K562 (cell line): ENCODE measurements around the gene SYT15. TPM values are rescaled to one million over a fixed set of nuclear protein-coding genes. Genes with fewer than 3 reads are reported as not detected.

Experiments used
- ATAC-seq: fragments of 200-7000 bp; cut with Tn5 transposase; 3 replicates; pipeline ENCODE4 v1.9.1; 2020; ENCODE audit warnings: moderate library complexity
- BruUV-seq: library from RNA; stranded (reverse); fragments of 400-500 nt; replicated peaks from 2 replicates; lab custom pipeline; 2021; lab: Mats Ljungman, UMichigan
- CTCF ChIA-PET: fragments of 300-600 bp; formaldehyde crosslinking; extraction: SDS; loops from one replicate; lab custom pipeline; 2021; ENCODE audit warnings: low intra/inter-chr PET ratio; lab: Yijun Ruan, JAX
- POLR2A ChIA-PET: fragments of 300-600, 350-650 bp; sonication (Branson Sonifier 250); formaldehyde crosslinking; extraction: SDS; loops from one replicate; lab custom pipeline; 2021; ENCODE audit warnings: antibody characterized with exemption, inconsistent platforms; lab: Yijun Ruan, JAX
- DNase-seq, 4 experiments: peaks; one replicate each; pipeline versions ENCODE4 v3.0.0 to v3.0.0-alpha.2; 2011 to 2018; ENCODE audit warnings: low spot score in 3 of 4, mixed read lengths in 3 of 4; ENCODE audit errors: extremely low read depth in 1 of 4
- FAIRE-seq: peaks from 2 replicates; lab custom pipeline; 2011; peaks lifted over from hg19 to GRCh38; lab: Jason Lieb, UNC
- H2AFZ ChIP-seq: 2 replicates; pipeline ENCODE4 v1.6.0; 2011; ENCODE audit warnings: low read depth, low read length, control low read depth, inconsistent platforms
- H3K27ac ChIP-seq: fragments of 200-600 bp; 3 replicates; pipeline ENCODE4 v1.8.0; 2011; ENCODE audit warnings: low read depth, mild to moderate bottlenecking, control low read depth, inconsistent platforms, low read length, moderate library complexity, mixed read lengths; ENCODE audit errors: extremely low read depth
- H3K27me3 ChIP-seq, 2 experiments: fragments of 300-600 bp in 1 of 2; 2 replicates in 1 of 2; 3 replicates in 1 of 2; pipeline versions ENCODE4 v1.6.0 to v1.8.0; 2011; ENCODE audit warnings: inconsistent platforms in 2 of 2, low read length in 2 of 2, mild to moderate bottlenecking in 1 of 2, mixed read lengths in 1 of 2, moderate library complexity in 1 of 2; ENCODE audit not compliant: control insufficient read depth in 2 of 2, insufficient read depth in 2 of 2
- H3K36me3 ChIP-seq: fragments of 300-600 bp; 3 replicates; pipeline ENCODE4 v1.8.0; 2011; ENCODE audit warnings: mild to moderate bottlenecking, low read length, inconsistent platforms; ENCODE audit not compliant: control insufficient read depth, insufficient read depth
- H3K4me1 ChIP-seq, 2 experiments: fragments of 200-600 bp in 1 of 2; replicated peaks in 1 of 2; 2 replicates in 1 of 2; 3 replicates in 1 of 2; pipeline versions ENCODE4 v1.5.1 to v1.8.0; 2011; ENCODE audit warnings: inconsistent platforms in 2 of 2, low read length in 2 of 2, mild to moderate bottlenecking in 1 of 2, mixed read lengths in 1 of 2, moderate library complexity in 1 of 2; ENCODE audit not compliant: control insufficient read depth in 2 of 2, insufficient read depth in 2 of 2
- H3K4me2 ChIP-seq: 2 replicates; pipeline ENCODE4 v1.6.1; 2011; ENCODE audit warnings: low read length, control low read depth, inconsistent platforms, mixed read lengths; ENCODE audit not compliant: insufficient read depth
- H3K4me3 ChIP-seq: fragments of 200-600 bp; sonication (generic), shearing (Covaris generic); 2 replicates; pipeline ENCODE4 v1.5.1; 2016; ENCODE audit warnings: control low read depth, inconsistent platforms
- H3K79me2 ChIP-seq: fragments of 200-600 bp; 3 replicates; pipeline ENCODE4 v1.8.0; 2011; ENCODE audit warnings: low read length, inconsistent platforms; ENCODE audit not compliant: control insufficient read depth, insufficient read depth
- H3K9ac ChIP-seq, 2 experiments: 2 replicates each; pipeline versions ENCODE4 v1.6.0 to v1.6.1; 2011; ENCODE audit warnings: low read depth in 2 of 2, low read length in 2 of 2, control low read depth in 1 of 2, inconsistent platforms in 1 of 2, mild to moderate bottlenecking in 1 of 2, mixed read lengths in 1 of 2; ENCODE audit not compliant: insufficient read depth in 1 of 2
- H3K9me1 ChIP-seq: one replicate; pipeline ENCODE4 v1.6.0; 2011; ENCODE audit warnings: inconsistent platforms, mild to moderate bottlenecking, low read length, moderate library complexity; ENCODE audit not compliant: control insufficient read depth, insufficient read depth
- H3K9me3 ChIP-seq: replicated peaks from 2 replicates; pipeline ENCODE4 v1.5.1; 2011; ENCODE audit warnings: low read depth, low read length, inconsistent platforms; ENCODE audit not compliant: control insufficient read depth, insufficient read depth
- H4K20me1 ChIP-seq: replicated peaks from 2 replicates; pipeline ENCODE4 v1.6.1; 2011; ENCODE audit warnings: low read length, inconsistent platforms, mixed read lengths; ENCODE audit not compliant: control insufficient read depth, insufficient read depth
- BACH1 ChIP-seq: fragments of 200-800 bp; sonication (Bioruptor generic); IDR thresholded peaks from 2 replicates; pipeline ENCODE4 v1.6.1; 2016; ENCODE audit warnings: missing genetic modification characterization, missing compliant biosample characterization
- CBFB ChIP-seq: sonication (generic); formaldehyde crosslinking; IDR thresholded peaks from 2 replicates; pipeline ENCODE4 v1.4.0; 2020; ENCODE audit warnings: mild to moderate bottlenecking, missing genetic modification reagents
- CEBPG ChIP-seq, 3 experiments: fragments of 200-800 bp in 1 of 3; sonication (Bioruptor generic) in 1 of 3; sonication (generic) in 1 of 3; formaldehyde crosslinking in 1 of 3; IDR thresholded peaks in 2 of 3; conservative IDR thresholded peaks in 1 of 3; 2 replicates each; pipeline versions ENCODE4 v1.6.1 to v1.8.0; 2016 to 2022; ENCODE audit warnings: missing compliant biosample characterization in 2 of 3, missing genetic modification characterization in 2 of 3, mild to moderate bottlenecking in 1 of 3, missing genetic modification reagents in 1 of 3
- FOS ChIP-seq: IDR thresholded peaks from 3 replicates; pipeline ENCODE4 v1.6.1; 2011; ENCODE audit not compliant: insufficient read length; ENCODE audit errors: extremely low read depth
- FOXP4 ChIP-seq: sonication (generic); formaldehyde crosslinking; IDR thresholded peaks from 2 replicates; pipeline ENCODE4 v1.8.0; 2022; ENCODE audit warnings: mild to moderate bottlenecking, missing genetic modification reagents, borderline replicate concordance
- JUND ChIP-seq, 2 experiments: IDR thresholded peaks; 2 replicates in 1 of 2; 3 replicates in 1 of 2; pipeline ENCODE4 v1.6.1; 2011; ENCODE audit warnings: borderline replicate concordance in 2 of 2, low read depth in 2 of 2, low read length in 2 of 2, improper control_type of control experiment in 1 of 2, missing biosample characterization in 1 of 2, missing genetic modification characterization in 1 of 2, missing genetic modification reagents in 1 of 2
- MAFF ChIP-seq: IDR thresholded peaks from 2 replicates; pipeline ENCODE4 v1.6.1; 2012; ENCODE audit warnings: low read length, improper control_type of control experiment
- MBD2 ChIP-seq: sonication (generic); IDR thresholded peaks from 2 replicates; pipeline ENCODE4 v1.6.1; 2016; ENCODE audit warnings: low read depth, borderline replicate concordance
- MYC ChIP-seq, 2 experiments: fragments of 250-450 bp in 1 of 2; sonication (Bioruptor Pico) in 1 of 2; IDR thresholded peaks; 2 replicates each; pipeline versions ENCODE4 v1.5.1 to v1.6.1; 2012 to 2021; ENCODE audit warnings: low read depth in 2 of 2, borderline replicate concordance in 1 of 2, improper control_type of control experiment in 1 of 2, low read length in 1 of 2, mild to moderate bottlenecking in 1 of 2, moderate library complexity in 1 of 2
- RAD21 ChIP-seq, 2 experiments: fragments of 250-450 bp in 1 of 2; fragments of 450-650 bp in 1 of 2; sonication (Bioruptor Pico) in 1 of 2; formaldehyde crosslinking in 1 of 2; IDR thresholded peaks in 1 of 2; conservative IDR thresholded peaks in 1 of 2; 2 replicates each; pipeline versions ENCODE4 v1.4.0 to v1.8.0; 2020 to 2022; ENCODE audit warnings: mild to moderate bottlenecking in 2 of 2, moderate library complexity in 1 of 2
- STAT6 ChIP-seq: sonication (generic); formaldehyde crosslinking; IDR thresholded peaks from 2 replicates; pipeline ENCODE4 v1.8.1; 2023; ENCODE audit warnings: mild to moderate bottlenecking, missing genetic modification reagents
- TAF15 ChIP-seq: fragments of 200-400 bp; formaldehyde crosslinking; IDR thresholded peaks from 2 replicates; pipeline ENCODE4 v1.6.1; 2017; ENCODE audit warnings: mild to moderate bottlenecking, low read depth, low read length, moderate library complexity
- XRCC3 ChIP-seq: fragments of 450-650 bp; IDR thresholded peaks from 2 replicates; pipeline ENCODE4 v1.6.1; 2017; ENCODE audit warnings: mild to moderate bottlenecking, moderate library complexity
- WGBS: fragments of 100-300 bp; shearing (Covaris generic); methylation state at CpG from one replicate; pipeline ENCODE4 v1.1.6; 2016; ENCODE audit warnings: low coverage, mixed read lengths; ENCODE audit not compliant: insufficient coverage; ENCODE audit errors: missing lambda C conversion rate; 5-methylcytosine and 5-hydroxymethylcytosine counted together
- in situ Hi-C: fragments of 300-500 bp; cut with MboI; formaldehyde crosslinking; loops from 4 replicates; pipeline ENCODE4 v1.15.0; 2018; ENCODE audit warnings: inconsistent platforms, mixed read lengths
- intact Hi-C: fragments of 100-400 bp; cut with micrococcal nuclease; formaldehyde crosslinking; loops from 2 replicates; pipeline ENCODE4 v1.14.2; 2022
- polyA plus RNA-seq, 8 experiments: library from polyadenylated mRNA; depleted of rRNA in 4 of 8; stranded (reverse) in 5 of 8; unstranded in 3 of 8; fragments of >200 nt; fragmentation: Nextera tagmentation in 2 of 8; fragmentation: Illumina TruSeq in 1 of 8; extraction: Ambion mirVana in 2 of 8; extraction: Trizol in 1 of 8; gene quantifications; 2 replicates each; pipeline versions ENCODE4 v1.2.1 to v1.2.3, GENCODE V29; 2011 to 2014; ENCODE audit warnings: inconsistent platforms in 1 of 8, missing spikeins in 1 of 8
- total RNA-seq, 7 experiments: library from RNA; depleted of rRNA in 6 of 7; stranded (reverse); fragments of >200 nt in 6 of 7; fragmentation: Illumina TruSeq in 2 of 7; extraction: Trizol in 2 of 7; gene quantifications; 2 replicates each; pipeline versions ENCODE4 v1.2.1 to v1.2.3, GENCODE V29; 2011 to 2021; ENCODE audit warnings: low replicate concordance in 1 of 7

SYT15 gene
- total and polyA plus RNA-seq, 9 of the 15 experiments (the other 6 are each of a cell fraction or from before 2014, with no cell fraction given): 0.05 to 0.82 (median 0.21) TPM; not detected in 1

GRCh38 chr10:46560952-46561351 lies 18.0 kb upstream of the SYT15 start:
- H3K4me1 ChIP-seq: peaks cover 0 to 9% of the 10 kb centered on the region in 2 experiments; a peak in 1 of 5 replicates
- intact Hi-C loops: no loop called here
- ChIA-PET POLR2A (interaction anchor here (0.8 to 1.0 kb wide), 2 partner anchors 9 to 10 kb away, joined by 5 read pairs; no protein-coding TSS in a partner anchor), CTCF (no interaction called here)
- H3K27ac ChIP-seq: no peak overlapping the region
- FAIRE-seq: no peak
- peaks cover 15 to 40% of the 10 kb centered on the region in 2 experiments for H3K27me3 ChIP-seq
- no TSS peak for BruUV-seq
- DNase-seq: no peak
- no peak overlapping the region for H3K9ac ChIP-seq
- H3K4me3 ChIP-seq: no peak overlapping the region
- H3K36me3 ChIP-seq: no peaks in the 10 kb centered on the region
- no peak for ATAC-seq
- H3K79me2 ChIP-seq: no peaks in the 10 kb centered on the region
- TF ChIP-seq XRCC3 (no peak), STAT6 (CRISPR knock-in tag) (no peak), FOS (no peak), MAFF (no peak), TAF15 (no peak), FOXP4 (CRISPR knock-in tag) (no peak), CBFB (CRISPR knock-in tag) (no peak), BACH1 (no peak), RAD21 (CRISPR knock-in tag; conservative IDR thresholded peaks at IDR 0.05 in 1 of 2, IDR thresholded peaks at IDR 0.05 in 1 of 2) (no peak), MBD2 (no peak), MYC (IDR thresholded peaks at IDR 0.05; ENCODE audit: low read depth, low read length) (no peak), MYC (CRISPR knock-in tag; IDR thresholded peaks at IDR 0.05; ENCODE audit: borderline replicate concordance, low read depth) (no peak), CEBPG (CRISPR knock-in tag; IDR thresholded peaks at IDR 0.05) (no peak), CEBPG (tag; conservative IDR thresholded peaks at IDR 0.05 in 1 of 2, IDR thresholded peaks at IDR 0.05 in 1 of 2) (no peak), JUND (IDR thresholded peaks at IDR 0.05; ENCODE audit: borderline replicate concordance, low read depth, low read length) (no peak), JUND (tag; IDR thresholded peaks at IDR 0.05; ENCODE audit: borderline replicate concordance, low read depth, low read length) (no peak)
- TF ChIP-seq, all 486 proteins: peak for 0
- no peak overlapping the region for H2AFZ ChIP-seq
- 2% methylated on average over 1 of the region's 1 CpG for WGBS
- H3K9me1 ChIP-seq: no peaks in the 10 kb centered on the region
- H4K20me1 ChIP-seq: peaks cover 21% of the 10 kb centered on the region
- no peaks in the 10 kb centered on the region for H3K9me3 ChIP-seq
- in situ Hi-C loops: no loop called here
- no peak overlapping the region for H3K4me2 ChIP-seq
